Measurements from ENCODE around the gene AUTS2.

- no peak for TF ChIP-seq ZNF384 (IDR thresholded peaks at IDR 0.05)
- no peak for TF ChIP-seq FOXA1 (IDR thresholded peaks at IDR 0.05)
- TF ChIP-seq SP1 (IDR thresholded peaks at IDR 0.05), result no peak
- TF ChIP-seq FOXM1 (IDR thresholded peaks at IDR 0.05; ENCODE audit: borderline replicate concordance), result no peak
- no peak for TF ChIP-seq PKNOX1 (IDR thresholded peaks at IDR 0.05)
- TF ChIP-seq TARDBP (IDR thresholded peaks at IDR 0.05), result no peak
- no peak for TF ChIP-seq HDGF (IDR thresholded peaks at IDR 0.05; ENCODE audit: borderline replicate concordance)
- no peak for TF ChIP-seq BHLHE40 (IDR thresholded peaks at IDR 0.05; ENCODE audit: borderline replicate concordance)
- TF ChIP-seq L3MBTL2 (conservative IDR thresholded peaks at IDR 0.05), result no peak
- TF ChIP-seq FOXK2 (IDR thresholded peaks at IDR 0.05), result no peak
- no peak for TF ChIP-seq SUZ12 (IDR thresholded peaks at IDR 0.05)
- no peak for TF ChIP-seq NFRKB (IDR thresholded peaks at IDR 0.05)
Observed at GRCh38 chr7:70116867-70117266, 518.6 kb downstream of the AUTS2 start.
